ENCODE results near the gene GRIK2.

The GRIK2 gene

GRCh38 chr6:101716810-101717209 lies 323.3 kb downstream of the GRIK2 start:
- no peak overlapping the region for H3K27ac ChIP-seq (ENCODE audit: low read depth, low read length)
- H3K27me3 ChIP-seq (ENCODE audit: control insufficient read depth in 5 of 5, insufficient read depth in 4 of 5, low read length in 5 of 5), result no peaks in the 10 kb centered on the region
- no peaks in the 10 kb centered on the region for H3K4me1 ChIP-seq (ENCODE audit: control insufficient read depth in 5 of 5, insufficient read depth in 5 of 5, low read length in 5 of 5)
- no peak overlapping the region for H3K9ac ChIP-seq (ENCODE audit: low read length in 5 of 5)
- no peaks in the 10 kb centered on the region for H3K9me3 ChIP-seq (ENCODE audit: control insufficient read depth in 5 of 5, low read length in 5 of 5)
- no peaks in the 10 kb centered on the region for H3K36me3 ChIP-seq (ENCODE audit: control insufficient read depth in 5 of 5, insufficient read depth in 5 of 5, low read length in 5 of 5)
- H3K4me3 ChIP-seq (ENCODE audit: low read depth in 1 of 5, low read length in 5 of 5), result no peak overlapping the region

DNA sequence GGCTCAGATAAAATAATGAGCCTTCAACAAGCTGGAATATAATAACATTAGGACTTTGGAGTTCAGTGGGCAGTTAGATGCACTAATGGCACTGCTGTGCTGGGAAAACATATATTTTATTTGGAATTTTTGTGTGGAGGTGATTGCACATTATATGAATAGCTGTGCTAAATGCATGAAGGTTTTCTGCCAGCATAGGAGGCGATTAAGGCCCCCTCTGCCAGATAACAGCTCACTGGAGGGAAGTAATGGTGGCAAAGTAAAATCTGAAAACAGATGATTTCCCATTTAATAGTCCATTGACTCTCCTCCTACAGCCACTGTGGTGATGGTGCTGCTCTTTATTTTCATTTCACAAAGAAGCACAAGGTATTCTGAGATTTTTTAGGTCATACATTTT lies 326.0 kb downstream of the GRIK2 start:
- Histone ChIP-seq H3K9ac (ENCODE audit: low read length in 5 of 5) (no peak overlapping the region), H3K27me3 (ENCODE audit: control insufficient read depth in 5 of 5, insufficient read depth in 4 of 5, low read length in 5 of 5) (no peaks in the 10 kb centered on the region), H3K9me3 (ENCODE audit: control insufficient read depth in 5 of 5, low read length in 5 of 5) (no peaks in the 10 kb centered on the region), H3K27ac (ENCODE audit: low read depth, low read length) (no peak overlapping the region), H3K4me3 (ENCODE audit: low read depth in 1 of 5, low read length in 5 of 5) (no peak overlapping the region), H3K4me1 (ENCODE audit: control insufficient read depth in 5 of 5, insufficient read depth in 5 of 5, low read length in 5 of 5) (peaks cover 0 to 3% (median 0%) of the 10 kb centered on the region in 5 donors), H3K36me3 (ENCODE audit: control insufficient read depth in 5 of 5, insufficient read depth in 5 of 5, low read length in 5 of 5) (no peaks in the 10 kb centered on the region)

DNA sequence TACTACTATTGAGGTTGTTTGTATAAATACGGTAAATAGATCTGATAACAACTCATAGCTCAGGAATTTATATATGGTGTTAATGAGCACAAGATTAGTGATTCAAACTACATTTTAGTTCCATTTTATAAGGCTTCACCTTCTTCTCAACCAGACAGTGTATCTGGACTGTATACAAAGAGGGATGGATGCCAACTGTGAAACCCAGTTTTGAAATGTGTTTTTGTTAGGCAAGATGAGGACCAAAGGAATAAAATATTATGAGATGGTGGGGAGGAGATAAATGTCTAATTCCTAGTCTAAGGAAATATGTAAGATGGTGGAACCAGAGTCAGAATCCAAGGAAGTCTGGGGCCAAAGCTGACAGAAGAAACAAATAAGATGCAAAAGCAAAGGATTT lies 329.0 kb downstream of the GRIK2 start:
- no peaks in the 10 kb centered on the region for H3K36me3 ChIP-seq (ENCODE audit: control insufficient read depth in 5 of 5, insufficient read depth in 5 of 5, low read length in 5 of 5)
- H3K4me3 ChIP-seq (ENCODE audit: low read depth in 1 of 5, low read length in 5 of 5), result no peak overlapping the region
- H3K9ac ChIP-seq (ENCODE audit: low read length in 5 of 5), result no peak overlapping the region
- H3K4me1 ChIP-seq (ENCODE audit: control insufficient read depth in 5 of 5, insufficient read depth in 5 of 5, low read length in 5 of 5), result peaks cover 0 to 3% (median 0%) of the 10 kb centered on the region in 5 donors
- H3K9me3 ChIP-seq (ENCODE audit: control insufficient read depth in 5 of 5, low read length in 5 of 5), result no peaks in the 10 kb centered on the region
- no peaks in the 10 kb centered on the region for H3K27me3 ChIP-seq (ENCODE audit: control insufficient read depth in 5 of 5, insufficient read depth in 4 of 5, low read length in 5 of 5)
- no peak overlapping the region for H3K27ac ChIP-seq (ENCODE audit: low read depth, low read length)

DNA sequence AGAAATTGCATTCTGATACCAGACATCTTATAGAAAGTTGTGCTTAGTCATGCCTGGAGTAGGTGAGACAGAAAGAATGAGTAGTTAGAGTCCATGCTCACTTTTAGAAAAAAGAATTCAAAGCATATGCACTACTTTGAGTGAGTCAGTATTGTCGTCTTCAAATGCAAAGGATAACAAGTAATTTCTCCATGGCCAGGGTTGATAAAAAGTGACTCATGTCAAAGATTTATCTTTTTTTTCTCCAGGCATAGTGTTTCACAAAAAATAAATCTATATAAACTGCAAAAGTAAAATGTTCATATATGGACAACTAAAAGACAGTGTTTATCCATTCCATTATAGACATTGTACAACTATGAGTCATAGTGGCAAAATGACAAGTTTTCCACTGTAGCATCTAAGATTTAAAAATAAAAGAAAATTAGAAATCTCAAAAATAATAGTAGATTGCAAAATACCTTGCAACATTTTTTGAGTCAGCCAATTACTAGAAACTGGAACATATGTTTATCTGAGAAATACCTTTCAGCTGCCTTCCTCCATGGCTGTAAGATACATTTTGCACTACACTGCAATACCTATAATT lies 329.6 kb downstream of the GRIK2 start:
- no peak overlapping the region for H3K27ac ChIP-seq (ENCODE audit: low read depth, low read length)
- no peak overlapping the region for H3K9ac ChIP-seq (ENCODE audit: low read length in 5 of 5)
- H3K9me3 ChIP-seq (ENCODE audit: control insufficient read depth in 5 of 5, low read length in 5 of 5), result no peaks in the 10 kb centered on the region
- no peaks in the 10 kb centered on the region for H3K36me3 ChIP-seq (ENCODE audit: control insufficient read depth in 5 of 5, insufficient read depth in 5 of 5, low read length in 5 of 5)
- H3K4me3 ChIP-seq (ENCODE audit: low read depth in 1 of 5, low read length in 5 of 5), result no peak overlapping the region
- H3K4me1 ChIP-seq (ENCODE audit: control insufficient read depth in 5 of 5, insufficient read depth in 5 of 5, low read length in 5 of 5), result peaks cover 0 to 3% (median 0%) of the 10 kb centered on the region in 5 donors
- H3K27me3 ChIP-seq (ENCODE audit: control insufficient read depth in 5 of 5, insufficient read depth in 4 of 5, low read length in 5 of 5), result no peaks in the 10 kb centered on the region

DNA sequence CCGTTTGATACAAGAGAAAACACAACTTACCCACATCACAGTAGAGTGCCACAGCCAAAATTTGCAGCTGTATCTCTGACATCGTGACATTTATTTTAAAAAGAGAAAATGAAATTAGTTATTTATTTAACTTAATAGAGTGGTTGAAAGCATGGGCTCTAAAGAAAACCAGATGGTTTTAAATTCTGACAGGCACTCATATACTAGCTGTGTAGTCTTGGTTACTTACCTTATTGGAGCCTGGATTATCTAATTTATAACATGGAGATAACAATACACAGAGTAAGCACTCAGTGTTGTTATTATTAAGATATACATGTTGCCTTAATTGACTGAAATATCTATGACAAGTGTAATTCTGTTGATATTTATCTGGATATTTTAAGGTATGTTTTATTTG lies 334.9 kb downstream of the GRIK2 start:
- peaks cover 0 to 5% (median 0%) of the 10 kb centered on the region in 5 donors for H3K4me1 ChIP-seq (ENCODE audit: control insufficient read depth in 5 of 5, insufficient read depth in 5 of 5, low read length in 5 of 5)
- H3K9me3 ChIP-seq (ENCODE audit: control insufficient read depth in 5 of 5, low read length in 5 of 5), result no peaks in the 10 kb centered on the region
- H3K36me3 ChIP-seq (ENCODE audit: control insufficient read depth in 5 of 5, insufficient read depth in 5 of 5, low read length in 5 of 5), result no peaks in the 10 kb centered on the region
- H3K27me3 ChIP-seq (ENCODE audit: control insufficient read depth in 5 of 5, insufficient read depth in 4 of 5, low read length in 5 of 5), result no peaks in the 10 kb centered on the region
- H3K9ac ChIP-seq (ENCODE audit: low read length in 5 of 5), result no peak overlapping the region
- no peak overlapping the region for H3K27ac ChIP-seq (ENCODE audit: low read depth, low read length)
- no peak overlapping the region for H3K4me3 ChIP-seq (ENCODE audit: low read depth in 1 of 5, low read length in 5 of 5)

- Histone ChIP-seq H3K9ac (ENCODE audit: low read length in 5 of 5) (no peak overlapping the region), H3K4me3 (ENCODE audit: low read depth in 1 of 5, low read length in 5 of 5) (no peak overlapping the region), H3K27me3 (ENCODE audit: control insufficient read depth in 5 of 5, insufficient read depth in 4 of 5, low read length in 5 of 5) (no peaks in the 10 kb centered on the region), H3K27ac (ENCODE audit: low read depth, low read length) (no peak overlapping the region), H3K4me1 (ENCODE audit: control insufficient read depth in 5 of 5, insufficient read depth in 5 of 5, low read length in 5 of 5) (peaks cover 0 to 3% (median 0%) of the 10 kb centered on the region in 5 donors), H3K36me3 (ENCODE audit: control insufficient read depth in 5 of 5, insufficient read depth in 5 of 5, low read length in 5 of 5) (no peaks in the 10 kb centered on the region), H3K9me3 (ENCODE audit: control insufficient read depth in 5 of 5, low read length in 5 of 5) (no peaks in the 10 kb centered on the region)
Measured at GRCh38 chr6:101728956-101729355, 335.4 kb downstream of the GRIK2 start.

DNA sequence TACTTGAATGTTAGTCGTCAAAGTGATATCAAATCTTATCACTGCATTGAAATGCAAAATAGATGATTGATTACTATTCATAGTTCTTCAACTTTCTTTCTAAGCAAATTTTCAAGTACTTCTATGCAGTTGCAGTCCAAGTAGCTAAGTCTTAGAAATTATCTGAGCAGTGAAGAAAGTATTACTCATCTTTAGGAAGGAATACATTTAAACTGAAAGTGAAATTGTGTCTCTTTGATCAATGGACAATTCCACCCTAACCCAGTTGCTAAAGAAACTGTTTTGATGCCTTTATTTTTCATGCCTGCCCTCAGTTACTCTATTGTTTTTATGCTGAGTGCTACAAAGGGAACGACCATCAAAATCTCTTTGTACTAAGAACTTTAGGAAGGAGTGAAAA lies 337.4 kb downstream of the GRIK2 start:
- no peak overlapping the region for H3K9ac ChIP-seq (ENCODE audit: low read length in 5 of 5)
- no peak overlapping the region for H3K4me3 ChIP-seq (ENCODE audit: low read depth in 1 of 5, low read length in 5 of 5)
- no peaks in the 10 kb centered on the region for H3K27me3 ChIP-seq (ENCODE audit: control insufficient read depth in 5 of 5, insufficient read depth in 4 of 5, low read length in 5 of 5)
- peaks cover 0 to under 1% (median 0%) of the 10 kb centered on the region in 5 donors for H3K9me3 ChIP-seq (ENCODE audit: control insufficient read depth in 5 of 5, low read length in 5 of 5)
- no peak overlapping the region for H3K27ac ChIP-seq (ENCODE audit: low read depth, low read length)
- no peaks in the 10 kb centered on the region for H3K36me3 ChIP-seq (ENCODE audit: control insufficient read depth in 5 of 5, insufficient read depth in 5 of 5, low read length in 5 of 5)
- peaks cover 0 to 3% (median 0%) of the 10 kb centered on the region in 5 donors for H3K4me1 ChIP-seq (ENCODE audit: control insufficient read depth in 5 of 5, insufficient read depth in 5 of 5, low read length in 5 of 5)

GRCh38 chr6:101733899-101734298 lies 340.4 kb downstream of the GRIK2 start:
- H3K9me3 ChIP-seq (ENCODE audit: control insufficient read depth in 5 of 5, low read length in 5 of 5), result peaks cover 0 to 4% (median 0%) of the 10 kb centered on the region in 5 donors
- H3K36me3 ChIP-seq (ENCODE audit: control insufficient read depth in 5 of 5, insufficient read depth in 5 of 5, low read length in 5 of 5), result no peaks in the 10 kb centered on the region
- no peak overlapping the region for H3K9ac ChIP-seq (ENCODE audit: low read length in 5 of 5)
- H3K27ac ChIP-seq (ENCODE audit: low read depth, low read length), result no peak overlapping the region
- H3K4me3 ChIP-seq (ENCODE audit: low read depth in 1 of 5, low read length in 5 of 5), result no peak overlapping the region
- H3K4me1 ChIP-seq (ENCODE audit: control insufficient read depth in 5 of 5, insufficient read depth in 5 of 5, low read length in 5 of 5), result peaks cover 0 to 5% (median 0%) of the 10 kb centered on the region in 5 donors
- H3K27me3 ChIP-seq (ENCODE audit: control insufficient read depth in 5 of 5, insufficient read depth in 4 of 5, low read length in 5 of 5), result no peaks in the 10 kb centered on the region

- Histone ChIP-seq H3K27ac (ENCODE audit: low read depth, low read length) (no peak overlapping the region), H3K9me3 (ENCODE audit: control insufficient read depth in 5 of 5, low read length in 5 of 5) (peaks cover 0 to 4% (median 0%) of the 10 kb centered on the region in 5 donors), H3K9ac (ENCODE audit: low read length in 5 of 5) (no peak overlapping the region), H3K27me3 (ENCODE audit: control insufficient read depth in 5 of 5, insufficient read depth in 4 of 5, low read length in 5 of 5) (no peaks in the 10 kb centered on the region), H3K4me1 (ENCODE audit: control insufficient read depth in 5 of 5, insufficient read depth in 5 of 5, low read length in 5 of 5) (peaks cover 0 to 2% (median 0%) of the 10 kb centered on the region in 5 donors), H3K4me3 (ENCODE audit: low read depth in 1 of 5, low read length in 5 of 5) (no peak overlapping the region), H3K36me3 (ENCODE audit: control insufficient read depth in 5 of 5, insufficient read depth in 5 of 5, low read length in 5 of 5) (no peaks in the 10 kb centered on the region)
Measured at GRCh38 chr6:101738481-101738880, 345.0 kb downstream of the GRIK2 start.

DNA sequence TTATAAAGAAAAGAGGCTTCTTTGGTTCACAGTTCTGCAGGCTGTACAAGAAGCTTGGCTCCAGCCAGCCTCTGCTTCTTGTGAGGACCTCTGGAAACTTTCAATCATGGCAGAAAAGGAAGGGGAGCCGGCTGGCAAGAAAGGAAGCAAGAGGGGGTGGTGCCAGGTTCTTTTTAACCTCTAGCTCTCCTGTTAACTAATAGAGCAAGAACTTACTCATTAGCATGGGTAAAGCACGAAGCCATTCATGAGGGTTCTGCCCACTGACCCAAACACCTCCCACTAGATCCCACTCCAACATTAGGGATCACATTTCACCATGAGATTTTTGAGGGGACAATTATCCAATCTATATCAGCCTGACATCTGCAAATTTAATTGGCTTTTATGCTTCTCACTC lies 347.1 kb downstream of the GRIK2 start:
- Histone ChIP-seq H3K36me3 (ENCODE audit: control insufficient read depth in 5 of 5, insufficient read depth in 5 of 5, low read length in 5 of 5) (no peaks in the 10 kb centered on the region), H3K9me3 (ENCODE audit: control insufficient read depth in 5 of 5, low read length in 5 of 5) (peaks cover 0 to 4% (median 0%) of the 10 kb centered on the region in 5 donors), H3K4me3 (ENCODE audit: low read depth in 1 of 5, low read length in 5 of 5) (no peak overlapping the region), H3K9ac (ENCODE audit: low read length in 5 of 5) (no peak overlapping the region), H3K27ac (ENCODE audit: low read depth, low read length) (no peak overlapping the region), H3K27me3 (ENCODE audit: control insufficient read depth in 5 of 5, insufficient read depth in 4 of 5, low read length in 5 of 5) (no peaks in the 10 kb centered on the region), H3K4me1 (ENCODE audit: control insufficient read depth in 5 of 5, insufficient read depth in 5 of 5, low read length in 5 of 5) (peaks cover 0 to 2% (median 0%) of the 10 kb centered on the region in 5 donors)

Data from subcutaneous abdominal adipose tissue (tissue), 5 donors.